Natural killer cell (primary cell): ENCODE measurements around the gene CUX1. TPM values are rescaled to one million over a fixed set of nuclear protein-coding genes. Genes with fewer than 3 reads are reported as not detected.

Experiments used
- ATAC-seq, 3 donors: fragments of 150-1000 bp in 2 of 3; fragments of 200-7000 bp in 1 of 3; cut with Tn5 transposase; 1 replicate in 1 of 3; 2 replicates in 2 of 3; pipeline ENCODE4 v1.10.0; 2021; ENCODE audit warnings: mild to moderate bottlenecking in 2 of 3, moderate library complexity in 2 of 3
- DNase-seq, 2 donors: peaks; one replicate each; pipeline versions ENCODE4 v3.0.0 to v3.0.0-alpha.2; 2013 to 2021; ENCODE audit warnings: mixed read lengths in 1 of 2
- H3K27ac ChIP-seq: one replicate; pipeline ENCODE4 v1.5.1; 2013; ENCODE audit warnings: mild to moderate bottlenecking, low read length
- H3K27me3 ChIP-seq: one replicate; pipeline ENCODE4 v1.6.1; 2013; ENCODE audit warnings: low read length; ENCODE audit not compliant: control insufficient read depth, insufficient read depth
- H3K36me3 ChIP-seq: one replicate; pipeline ENCODE4 v1.6.1; 2013; ENCODE audit warnings: low read length; ENCODE audit not compliant: control insufficient read depth, insufficient read depth
- H3K4me1 ChIP-seq: one replicate; pipeline ENCODE4 v1.6.1; 2013; ENCODE audit warnings: low read length; ENCODE audit not compliant: control insufficient read depth, insufficient read depth
- H3K4me3 ChIP-seq: one replicate; pipeline ENCODE4 v1.5.1; 2013; ENCODE audit warnings: low read length
- H3K9me3 ChIP-seq: one replicate; pipeline ENCODE4 v1.6.1; 2013; ENCODE audit warnings: low read length; ENCODE audit not compliant: control insufficient read depth, insufficient read depth
- H3K27ac Mint-ChIP-seq, 2 donors: one replicate each; pipeline ENCODE4 v1.8.0; 2022; ENCODE audit warnings: mild to moderate bottlenecking in 2 of 2, mixed read lengths in 2 of 2, moderate library complexity in 1 of 2
- H3K27me3 Mint-ChIP-seq, 2 donors: one replicate each; pipeline ENCODE4 v1.8.0; 2022; ENCODE audit warnings: low read depth in 2 of 2, mixed read lengths in 2 of 2
- H3K36me3 Mint-ChIP-seq: one replicate; pipeline ENCODE4 v1.8.0; 2022; ENCODE audit warnings: mixed read lengths
- H3K4me1 Mint-ChIP-seq, 2 donors: one replicate each; pipeline ENCODE4 v1.8.0; 2022; ENCODE audit warnings: mixed read lengths in 2 of 2
- H3K4me3 Mint-ChIP-seq: one replicate; pipeline ENCODE4 v1.8.0; 2022; ENCODE audit warnings: mild to moderate bottlenecking, moderate library complexity, mixed read lengths
- H3K9me3 Mint-ChIP-seq, 2 donors: one replicate each; pipeline ENCODE4 v1.8.0; 2022; ENCODE audit warnings: mixed read lengths in 2 of 2
- WGBS: methylation state at CpG from one replicate; pipeline ENCODE4 v1.1.7; 2013; ENCODE audit warnings: missing lambda C conversion rate; ENCODE audit not compliant: insufficient coverage; 5-methylcytosine and 5-hydroxymethylcytosine counted together
- intact Hi-C: fragments of 100-400 bp; cut with micrococcal nuclease; formaldehyde crosslinking; loops from one replicate; pipeline ENCODE4 v1.14.2; 2022
- total RNA-seq, 4 donors: library from RNA; stranded (reverse); fragments of 120-200 nt in 1 of 4; gene quantifications; one replicate each; pipeline versions ENCODE4 v1.2.3 to v1.2.4, GENCODE V29; 2013 to 2022
- TF ChIP-seq, protein P1 (sequence below): fragments of 200-600 bp; IDR thresholded peaks from one replicate; pipeline ENCODE4 v1.8.0; 2022; ENCODE audit warnings: antibody characterized with exemption

Gene CUX1
- total RNA-seq, 3 donors from 2014 or later (not counting 1 experiment from before 2014, with no cell fraction given), result 59.8 to 77.4 (median 73.6) TPM

DNA sequence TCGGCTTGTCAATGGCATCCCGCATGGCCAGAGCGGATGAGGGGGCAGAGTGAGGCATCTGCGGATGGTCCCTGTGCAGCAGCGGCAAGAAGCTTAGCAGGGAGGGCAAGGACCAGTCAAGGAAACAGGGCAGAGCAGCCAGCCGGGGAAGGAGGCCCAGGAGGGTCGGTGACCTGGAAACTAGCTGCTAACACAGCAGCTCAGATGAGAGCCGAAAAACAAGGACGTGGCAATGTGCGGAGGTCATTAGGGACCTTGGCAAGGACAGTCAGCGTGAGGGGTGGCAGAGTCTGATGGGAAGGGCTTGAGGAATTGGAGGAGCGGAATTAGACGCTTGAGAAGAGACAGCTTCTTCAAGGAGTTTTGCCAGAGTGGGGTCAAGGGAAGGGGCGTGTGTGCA, 449.1 kb downstream of the CUX1 start:
- no peaks in the 10 kb centered on the region for H3K4me1 ChIP-seq
- no peaks in the 10 kb centered on the region for H3K36me3 ChIP-seq
- H3K27me3 Mint-ChIP-seq, result no peaks in the 10 kb centered on the region
- no peak overlapping the region for H3K27ac Mint-ChIP-seq
- peaks cover 0 to 5% of the 10 kb centered on the region in 2 donors for H3K4me1 Mint-ChIP-seq
- H3K4me3 ChIP-seq, result no peak overlapping the region
- WGBS, result 96% methylated on average over 14 of the region's 14 CpGs
- no peaks in the 10 kb centered on the region for H3K9me3 ChIP-seq
- DNase-seq (no peak), ATAC-seq (no peak)
- no peak overlapping the region for H3K4me3 Mint-ChIP-seq
- TF ChIP-seq, protein P1, sequence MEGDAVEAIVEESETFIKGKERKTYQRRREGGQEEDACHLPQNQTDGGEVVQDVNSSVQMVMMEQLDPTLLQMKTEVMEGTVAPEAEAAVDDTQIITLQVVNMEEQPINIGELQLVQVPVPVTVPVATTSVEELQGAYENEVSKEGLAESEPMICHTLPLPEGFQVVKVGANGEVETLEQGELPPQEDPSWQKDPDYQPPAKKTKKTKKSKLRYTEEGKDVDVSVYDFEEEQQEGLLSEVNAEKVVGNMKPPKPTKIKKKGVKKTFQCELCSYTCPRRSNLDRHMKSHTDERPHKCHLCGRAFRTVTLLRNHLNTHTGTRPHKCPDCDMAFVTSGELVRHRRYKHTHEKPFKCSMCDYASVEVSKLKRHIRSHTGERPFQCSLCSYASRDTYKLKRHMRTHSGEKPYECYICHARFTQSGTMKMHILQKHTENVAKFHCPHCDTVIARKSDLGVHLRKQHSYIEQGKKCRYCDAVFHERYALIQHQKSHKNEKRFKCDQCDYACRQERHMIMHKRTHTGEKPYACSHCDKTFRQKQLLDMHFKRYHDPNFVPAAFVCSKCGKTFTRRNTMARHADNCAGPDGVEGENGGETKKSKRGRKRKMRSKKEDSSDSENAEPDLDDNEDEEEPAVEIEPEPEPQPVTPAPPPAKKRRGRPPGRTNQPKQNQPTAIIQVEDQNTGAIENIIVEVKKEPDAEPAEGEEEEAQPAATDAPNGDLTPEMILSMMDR, result no peak
- H3K27ac ChIP-seq, result no peak overlapping the region
- intact Hi-C loops, result no loop called here
- no peaks in the 10 kb centered on the region for H3K9me3 Mint-ChIP-seq
- no peaks in the 10 kb centered on the region for H3K36me3 Mint-ChIP-seq
- H3K27me3 ChIP-seq, result no peaks in the 10 kb centered on the region

DNA sequence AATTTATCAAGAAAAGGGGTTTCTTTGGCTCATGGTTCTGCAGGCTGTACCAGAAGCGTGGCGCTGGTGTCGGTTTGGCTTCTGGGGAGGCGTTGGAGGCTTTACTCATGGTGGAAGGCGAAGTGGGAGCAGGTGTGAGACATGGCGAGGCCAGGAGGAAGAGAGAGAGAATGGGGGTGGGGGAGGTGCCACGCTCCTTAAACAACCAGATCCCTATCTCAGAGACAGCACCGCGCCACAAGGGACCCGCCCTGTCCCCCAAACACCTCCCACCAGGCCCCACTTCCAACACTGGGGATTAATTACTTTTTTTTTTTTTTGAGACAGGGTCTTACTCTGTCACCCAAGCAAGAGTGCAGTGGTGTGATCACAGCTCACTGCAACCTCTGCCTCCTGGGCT, 451.2 kb downstream of the CUX1 start:
- H3K36me3 Mint-ChIP-seq, result no peaks in the 10 kb centered on the region
- no peaks in the 10 kb centered on the region for H3K27me3 Mint-ChIP-seq
- no peak overlapping the region for H3K4me3 Mint-ChIP-seq
- Histone ChIP-seq H3K27ac (no peak overlapping the region), H3K4me1 (no peaks in the 10 kb centered on the region), H3K9me3 (no peaks in the 10 kb centered on the region), H3K4me3 (no peak overlapping the region), H3K27me3 (no peaks in the 10 kb centered on the region), H3K36me3 (no peaks in the 10 kb centered on the region)
- TF ChIP-seq, protein P1, result no peak
- intact Hi-C loops, result no loop called here
- DNase-seq (no peak), ATAC-seq (no peak)
- H3K9me3 Mint-ChIP-seq, result no peaks in the 10 kb centered on the region
- 81% methylated on average over 5 of the region's 10 CpGs for WGBS
- H3K4me1 Mint-ChIP-seq, result peaks cover 0 to 5% of the 10 kb centered on the region in 2 donors
- H3K27ac Mint-ChIP-seq, result no peak overlapping the region

DNA sequence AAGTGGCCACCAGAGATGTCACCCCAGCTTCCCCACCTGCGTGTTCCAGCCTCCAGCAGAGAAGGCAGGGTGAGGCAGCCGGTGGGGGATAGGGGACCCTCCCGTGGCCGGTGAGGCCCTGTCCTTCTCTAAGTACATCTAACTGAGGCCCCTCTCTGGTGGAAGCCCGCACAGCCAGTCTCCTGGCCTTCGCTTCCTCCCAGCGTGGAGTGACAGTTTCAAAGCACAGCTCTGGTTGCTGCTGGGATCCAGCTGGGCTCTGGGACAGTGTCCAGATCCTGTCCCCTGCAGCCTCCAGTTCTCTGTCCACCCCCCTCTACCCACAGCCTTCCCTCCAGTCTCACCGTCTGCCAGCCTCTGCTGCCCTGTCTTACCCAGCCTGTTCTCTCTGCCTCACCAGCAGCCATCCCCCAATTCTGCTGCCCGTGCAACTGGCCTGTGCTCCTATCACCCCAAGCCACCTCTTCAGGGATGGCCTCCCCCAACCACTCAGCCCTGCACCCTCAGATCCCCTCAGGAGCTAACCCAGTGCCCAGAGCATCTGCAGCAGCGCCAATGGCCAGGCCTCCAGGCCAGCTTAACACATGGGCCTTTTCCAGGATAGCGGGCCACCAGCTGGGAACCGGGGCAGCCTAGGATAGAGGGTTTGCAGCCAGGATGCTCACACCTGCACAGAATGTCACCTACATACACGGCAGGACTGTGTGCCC, 452.9 kb downstream of the CUX1 start:
- Mint-ChIP-seq H3K27me3 (no peaks in the 10 kb centered on the region), H3K9me3 (no peaks in the 10 kb centered on the region), H3K4me1 (peaks cover 0 to 5% of the 10 kb centered on the region in 2 donors), H3K27ac (no peak overlapping the region), H3K36me3 (no peaks in the 10 kb centered on the region), H3K4me3 (no peak overlapping the region)
- no peak for DNase-seq
- Histone ChIP-seq H3K27me3 (no peaks in the 10 kb centered on the region), H3K4me3 (no peak overlapping the region), H3K9me3 (no peaks in the 10 kb centered on the region), H3K36me3 (no peaks in the 10 kb centered on the region), H3K4me1 (no peaks in the 10 kb centered on the region), H3K27ac (no peak overlapping the region)
- ATAC-seq, result no peak
- WGBS, result 82% methylated on average over 13 of the region's 13 CpGs
- intact Hi-C loops, result no loop called here
- TF ChIP-seq, protein P1, result no peak
